Neutrophil (primary cell): Measurements from ENCODE around the gene ATP11A.

ENCODE experiments used
- H3K27ac ChIP-seq: fragments of 200-600 bp; sonication (generic); 2 replicates; pipeline ENCODE4 v1.5.1; 2016; ENCODE audit warnings: mild to moderate bottlenecking, moderate library complexity
- H3K27me3 ChIP-seq: fragments of 200-600 bp; sonication (generic); 2 replicates; pipeline ENCODE4 v1.6.0; 2016; ENCODE audit warnings: mild to moderate bottlenecking
- H3K36me3 ChIP-seq: fragments of 200-600 bp; sonication (generic); 2 replicates; pipeline ENCODE4 v1.5.1; 2017
- H3K4me1 ChIP-seq, 2 experiments: fragments of 200-600 bp in 1 of 2; sonication (generic) in 1 of 2; 1 replicate in 1 of 2; 2 replicates in 1 of 2; pipeline versions ENCODE4 v1.5.1 to v1.6.1; 2013 to 2016; ENCODE audit warnings: low read depth in 1 of 2, low read length in 1 of 2, mild to moderate bottlenecking in 1 of 2, moderate library complexity in 1 of 2; ENCODE audit not compliant: control insufficient read depth in 1 of 2, insufficient read depth in 1 of 2
- H3K4me3 ChIP-seq, 2 experiments: fragments of 200-600 bp in 1 of 2; sonication (generic) in 1 of 2; 1 replicate in 1 of 2; 2 replicates in 1 of 2; pipeline ENCODE4 v1.5.1; 2013 to 2016; ENCODE audit warnings: low read depth in 1 of 2, low read length in 1 of 2, mild to moderate bottlenecking in 1 of 2, moderate library complexity in 1 of 2
- H3K9me3 ChIP-seq: fragments of 200-600 bp; sonication (generic); 2 replicates; pipeline ENCODE4 v1.5.1; 2016
- CTCF ChIP-seq: fragments of 200-600 bp; sonication (generic); IDR thresholded peaks from 2 replicates; pipeline ENCODE4 v1.5.1; 2016; ENCODE audit warnings: antibody characterized with exemption

Gene ATP11A

GRCh38 chr13:112819816-112820215, 130.0 kb downstream of the ATP11A start:
- no peak overlapping the region for H3K27ac ChIP-seq
- peaks cover 100% of the 10 kb centered on the region for H3K36me3 ChIP-seq
- H3K9me3 ChIP-seq = no peaks in the 10 kb centered on the region
- no peak overlapping the region for H3K4me3 ChIP-seq
- no peak for TF ChIP-seq CTCF
- H3K27me3 ChIP-seq = no peaks in the 10 kb centered on the region
- no peaks in the 10 kb centered on the region for H3K4me1 ChIP-seq

- H3K27ac ChIP-seq = no peak overlapping the region
- H3K27me3 ChIP-seq = no peaks in the 10 kb centered on the region
- H3K4me1 ChIP-seq = no peaks in the 10 kb centered on the region
- H3K4me3 ChIP-seq = no peak overlapping the region
- no peaks in the 10 kb centered on the region for H3K9me3 ChIP-seq
- TF ChIP-seq CTCF = no peak
- H3K36me3 ChIP-seq = peaks cover 100% of the 10 kb centered on the region
Observed at GRCh38 chr13:112820318-112820717, 130.5 kb downstream of the ATP11A start.

GRCh38 chr13:112821340-112822055, 131.7 kb downstream of the ATP11A start:
- no peak overlapping the region for H3K4me3 ChIP-seq
- H3K9me3 ChIP-seq = no peaks in the 10 kb centered on the region
- no peak for TF ChIP-seq CTCF
- H3K27me3 ChIP-seq = no peaks in the 10 kb centered on the region
- no peak overlapping the region for H3K27ac ChIP-seq
- no peaks in the 10 kb centered on the region for H3K4me1 ChIP-seq
- peaks cover 100% of the 10 kb centered on the region for H3K36me3 ChIP-seq

GRCh38 chr13:112822851-112823250, 133.0 kb downstream of the ATP11A start:
- H3K36me3 ChIP-seq = peaks cover 100% of the 10 kb centered on the region
- TF ChIP-seq CTCF = no peak
- no peaks in the 10 kb centered on the region for H3K4me1 ChIP-seq
- H3K27ac ChIP-seq = no peak overlapping the region
- no peaks in the 10 kb centered on the region for H3K9me3 ChIP-seq
- no peak overlapping the region for H3K4me3 ChIP-seq
- H3K27me3 ChIP-seq = no peaks in the 10 kb centered on the region

GRCh38 chr13:112824429-112824828, 134.6 kb downstream of the ATP11A start:
- H3K4me3 ChIP-seq = no peak overlapping the region
- H3K36me3 ChIP-seq = peaks cover 100% of the 10 kb centered on the region
- H3K27me3 ChIP-seq = no peaks in the 10 kb centered on the region
- H3K4me1 ChIP-seq = no peaks in the 10 kb centered on the region
- no peaks in the 10 kb centered on the region for H3K9me3 ChIP-seq
- no peak for TF ChIP-seq CTCF
- H3K27ac ChIP-seq = no peak overlapping the region
